HL-60/S4 (cell line): ENCODE measurements around the gene BEST4.
"Not testable (repeated sequence)": the region's sequence is repeated elsewhere in the genome, so short reads cannot be mapped to it uniquely, and the experiment has no call there.

Experiments
- in situ Hi-C: fragments of 300-500 bp; cut with MboI; formaldehyde crosslinking; loops from 2 replicates; pipeline ENCODE4 v1.14.3; 2022; ENCODE audit warnings: low sequenced_read_pairs

BEST4 gene

DNA sequence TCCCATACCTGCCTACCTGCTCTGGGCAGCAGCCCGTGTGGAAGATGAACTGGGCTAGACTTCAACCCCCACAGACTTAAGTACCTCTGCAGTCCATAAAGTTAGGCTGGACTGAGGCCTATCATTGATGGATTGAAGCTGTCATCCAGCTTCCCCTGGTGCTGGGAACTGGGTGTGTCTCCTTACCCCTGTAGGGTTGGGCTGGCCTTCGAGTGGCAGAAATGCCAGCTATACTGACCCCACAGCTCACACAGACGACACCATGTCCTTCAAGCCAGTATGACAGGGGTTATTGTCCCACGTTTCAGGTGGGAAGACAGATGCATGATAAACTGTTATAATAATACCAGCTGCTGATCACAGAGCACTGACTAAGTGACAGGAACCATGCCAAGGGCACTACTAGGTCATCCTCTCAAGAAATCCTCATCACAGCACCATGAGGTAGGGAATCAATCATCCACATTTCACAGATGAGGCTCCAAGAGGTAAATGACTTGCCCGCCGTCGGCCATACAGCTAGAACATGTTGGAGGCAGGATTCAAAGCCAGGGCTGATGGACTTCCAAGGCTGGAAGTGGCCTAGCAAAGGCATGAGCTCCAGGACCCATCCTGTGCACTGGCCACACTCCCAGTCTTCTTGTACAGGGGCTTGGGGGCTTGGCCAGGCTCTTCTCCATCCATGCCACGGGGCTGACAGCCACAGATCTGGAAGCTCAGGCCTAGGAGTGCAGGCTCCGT is at the start of gene BEST4:
Gene BEST4, minus strand, starts transcription at position 51 of the 741 bp plus-strand sequence. CDS start 465 bp downstream, outside the sequence.
- in situ Hi-C loops: no loop called here

DNA sequence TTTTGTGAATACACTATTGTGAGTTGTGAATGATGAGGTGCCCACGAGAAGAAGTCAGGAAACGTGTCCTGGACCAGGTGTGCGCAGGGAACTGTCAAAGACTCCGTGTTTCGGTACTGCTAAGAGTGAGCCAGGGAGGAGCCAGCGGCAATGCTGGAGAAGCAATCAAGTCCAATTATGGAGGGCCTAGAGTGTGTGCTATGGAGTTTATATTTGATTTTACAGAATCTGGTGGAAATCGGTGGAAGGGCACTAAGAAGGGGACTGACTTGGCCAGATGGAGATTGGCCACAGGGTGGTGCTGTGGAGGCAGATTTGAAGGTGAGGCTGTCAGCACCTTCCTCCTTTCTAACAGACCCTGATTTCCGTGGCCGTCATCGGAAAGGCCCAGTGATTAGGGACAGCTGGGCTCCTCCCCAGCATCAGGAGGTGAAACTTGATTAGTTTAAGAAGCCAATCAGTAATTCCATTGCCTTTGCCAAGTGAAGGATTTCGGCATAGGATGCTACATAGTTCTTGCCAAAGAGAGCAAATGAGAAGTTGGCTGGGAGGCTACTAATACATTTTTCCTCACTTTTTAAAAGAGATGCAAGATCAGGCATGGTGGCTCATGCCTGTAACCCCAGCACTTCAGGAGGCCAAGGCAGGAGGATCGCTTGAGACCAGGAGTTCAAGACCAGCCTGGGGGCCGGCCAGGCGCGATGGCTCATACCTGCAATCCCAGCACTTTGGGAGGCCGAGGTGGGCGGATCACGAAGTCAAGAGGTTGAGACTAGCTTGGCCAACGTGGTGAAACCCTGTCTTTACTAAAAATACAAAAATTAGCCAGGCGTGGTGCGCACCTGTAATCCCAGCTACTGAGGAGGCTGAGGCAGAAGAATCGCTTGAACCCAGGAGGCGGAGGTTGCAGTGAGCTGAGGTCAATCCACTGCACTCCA is 48.0 kb upstream of the BEST4 start:
- in situ Hi-C loops: no loop called here

DNA sequence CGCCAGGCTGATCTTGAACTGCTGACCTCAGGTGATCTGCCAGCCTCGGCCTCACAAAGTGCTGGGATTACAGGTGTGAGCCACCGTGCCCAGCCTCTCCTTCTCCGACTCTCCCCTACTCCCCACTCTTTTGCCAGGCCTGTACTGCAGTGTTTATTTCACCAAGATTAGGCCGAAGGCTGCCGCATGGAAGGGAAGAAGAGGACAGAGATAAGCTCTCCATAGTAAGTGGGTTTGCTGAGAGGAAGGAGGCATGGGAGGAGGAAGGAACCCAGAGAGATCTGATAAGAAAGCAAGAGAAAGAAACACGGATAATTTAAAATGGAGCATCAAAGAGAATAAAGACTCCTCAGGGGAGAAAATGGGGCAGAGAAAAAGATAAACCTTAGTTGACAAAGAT is 46.4 kb upstream of the BEST4 start:
- in situ Hi-C loops: no loop called here

GRCh38 chr1:44832056-44832705 is 44.2 kb upstream of the BEST4 start:
- in situ Hi-C loops: no loop called here

- in situ Hi-C loops: no loop called here
Measured at GRCh38 chr1:44831516-44831915, 43.5 kb upstream of the BEST4 start.

DNA sequence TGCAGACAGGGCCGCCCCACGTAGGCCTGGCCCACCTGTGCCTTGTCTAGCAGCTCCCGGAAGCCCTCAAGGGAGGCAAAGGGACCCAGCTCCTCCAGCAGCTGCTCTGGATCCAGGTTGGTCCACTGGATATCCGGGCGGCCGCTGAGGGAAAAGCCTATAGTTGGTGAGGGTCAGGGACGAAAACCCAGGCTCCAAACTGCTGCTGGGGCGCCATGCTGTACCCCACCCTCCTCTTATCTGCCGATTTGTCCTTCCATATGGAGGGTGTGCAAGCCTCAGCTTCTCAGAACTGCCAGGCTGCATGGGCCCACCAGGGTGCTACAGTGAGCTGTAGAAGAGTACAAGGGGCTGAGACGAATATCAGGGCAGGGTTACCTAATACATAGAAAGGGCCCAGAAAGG is 42.9 kb upstream of the BEST4 start:
- in situ Hi-C loops: no loop called here

DNA sequence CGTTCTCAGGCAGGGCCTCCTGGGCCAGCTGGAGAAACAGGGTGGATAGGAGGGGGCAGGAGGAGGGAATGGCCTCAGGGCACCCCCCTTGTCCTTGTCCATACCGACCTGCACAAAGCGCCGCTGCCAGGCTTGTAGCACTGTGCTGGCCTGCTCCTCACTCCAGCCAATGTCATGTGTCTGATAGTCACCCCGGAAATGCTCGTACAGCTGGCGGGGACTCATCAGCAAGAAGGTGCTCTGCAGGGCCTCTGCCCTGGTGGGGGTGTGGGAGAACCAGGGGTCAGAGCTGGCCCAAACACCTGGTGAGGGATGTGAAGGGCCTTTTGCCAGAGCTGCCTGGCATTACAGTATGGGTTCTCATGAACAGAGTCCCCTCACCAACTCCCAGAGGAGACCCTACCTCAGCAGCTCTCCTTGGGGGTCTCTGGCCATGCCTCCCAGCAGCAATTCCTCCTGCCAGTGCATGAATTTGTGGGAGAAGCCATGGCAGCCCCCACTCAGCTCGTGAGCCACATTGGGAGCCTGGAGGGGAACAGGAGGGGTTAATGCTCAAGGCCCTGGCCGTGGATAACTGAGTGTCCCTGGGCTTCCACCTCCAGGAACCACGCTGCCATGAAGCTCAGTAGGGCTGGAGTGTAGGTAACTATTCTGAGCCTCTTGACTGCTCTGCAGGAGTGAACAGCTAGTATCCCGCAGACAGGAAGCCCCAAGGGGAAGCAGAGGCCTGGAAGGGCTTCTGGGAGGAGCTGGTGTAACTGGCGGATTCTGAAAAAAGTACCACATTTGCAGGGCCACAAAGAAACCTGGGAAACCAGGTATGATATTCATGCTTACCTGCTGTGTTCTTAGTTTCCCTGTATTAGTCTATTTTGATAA is 41.8 kb upstream of the BEST4 start:
- in situ Hi-C loops: no loop called here

GRCh38 chr1:44828841-44829440 is 41.0 kb upstream of the BEST4 start:
- in situ Hi-C loops: no loop called here

- in situ Hi-C loops: no loop called here
Measured at GRCh38 chr1:44828003-44828651, 40.2 kb upstream of the BEST4 start.

DNA sequence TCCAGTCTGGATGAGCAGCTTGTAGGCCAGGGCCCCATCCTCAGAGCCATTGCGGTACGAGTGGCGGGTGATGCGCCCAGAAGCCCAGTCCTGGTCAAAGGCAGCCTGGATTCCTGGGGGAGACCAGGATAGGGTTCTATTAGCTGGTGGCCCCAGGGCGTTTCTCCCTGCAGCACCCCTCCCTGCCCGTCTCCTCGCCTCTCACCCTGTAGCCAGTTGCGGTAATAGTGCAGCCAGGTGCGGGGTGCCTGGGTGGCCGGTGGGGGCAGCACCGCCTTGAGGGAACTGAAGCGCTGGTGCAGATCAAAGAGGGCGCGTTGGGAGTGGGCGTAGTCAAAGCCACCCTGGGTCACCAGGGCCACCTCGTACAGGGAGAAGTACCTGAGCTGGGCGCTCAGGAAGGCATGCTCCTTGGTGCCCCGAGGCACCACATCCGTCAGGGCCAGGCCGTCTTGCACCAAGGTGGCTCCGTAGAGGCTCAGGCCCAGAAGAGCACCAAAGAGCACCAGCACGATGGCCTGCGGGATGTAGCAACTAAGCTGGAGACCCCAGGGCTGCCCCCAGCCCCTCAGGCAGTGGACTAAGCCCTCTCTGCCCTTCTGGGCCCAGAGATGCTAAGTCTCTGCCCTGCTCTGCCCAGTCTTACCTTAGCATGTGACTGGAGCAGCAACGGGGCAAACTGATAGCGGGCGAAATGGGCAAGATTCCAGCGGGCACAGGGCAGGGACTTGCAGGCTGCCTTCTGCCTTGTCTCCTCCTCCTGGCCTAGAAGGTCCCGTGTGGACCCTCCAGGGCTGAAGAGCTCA is 39.4 kb upstream of the BEST4 start:
- in situ Hi-C loops: no loop called here

GRCh38 chr1:44826375-44827196 is 38.6 kb upstream of the BEST4 start:
- in situ Hi-C loops: no loop called here

- in situ Hi-C loops: not testable (repeated sequence)
Measured at GRCh38 chr1:44824392-44824791, 36.4 kb upstream of the BEST4 start.

DNA sequence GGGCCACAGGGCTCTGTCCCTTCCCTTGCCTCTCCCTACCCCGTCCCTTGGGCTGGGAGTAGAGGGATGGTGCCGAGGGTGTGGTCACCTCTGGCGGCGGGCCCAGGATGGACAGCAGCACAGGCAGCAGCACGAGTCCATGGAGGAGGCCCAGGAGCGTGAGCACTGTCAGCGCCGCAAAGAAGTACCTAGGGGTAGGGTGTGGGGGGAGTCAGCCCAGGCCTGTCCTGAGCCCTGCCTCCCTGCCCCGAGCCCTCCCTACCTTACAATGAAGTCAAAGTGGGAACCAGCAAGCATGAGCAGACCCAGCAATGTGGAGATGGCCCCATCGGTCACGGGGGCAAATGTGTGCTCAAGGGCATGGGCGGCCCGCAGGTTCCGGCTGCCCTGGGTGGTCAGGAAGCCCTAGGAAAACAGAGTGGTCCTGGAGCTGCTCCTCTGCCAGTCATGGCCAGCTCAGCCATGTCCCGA is 35.0 kb upstream of the BEST4 start:
- in situ Hi-C loops: no loop called here

- in situ Hi-C loops: no loop called here
Measured at GRCh38 chr1:44822131-44822701, 34.2 kb upstream of the BEST4 start.

DNA sequence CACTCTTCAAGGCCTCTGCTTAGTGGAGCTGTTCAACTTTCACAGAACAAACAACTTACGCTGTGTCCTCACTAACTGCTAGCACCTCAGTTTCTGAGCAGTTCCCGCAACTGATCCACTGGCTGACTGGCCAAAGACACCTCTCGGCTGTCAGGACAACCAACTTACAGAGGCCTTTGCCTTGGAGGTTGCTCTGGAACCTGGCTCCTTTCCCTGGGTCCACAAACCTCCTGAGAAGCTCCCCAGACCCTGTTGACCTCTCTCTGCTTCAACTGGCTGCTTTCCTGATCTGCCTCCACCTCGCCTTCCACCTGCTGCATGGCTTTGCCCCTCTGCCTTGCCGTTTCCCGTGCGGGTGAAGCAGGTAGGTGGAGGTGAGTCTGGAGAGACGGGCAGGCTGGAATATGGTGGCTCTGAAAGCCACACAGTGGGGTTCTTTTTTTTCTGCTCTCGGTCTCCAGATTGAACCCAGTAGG is 33.3 kb upstream of the BEST4 start:
- in situ Hi-C loops: no loop called here

- in situ Hi-C loops: no loop called here
Measured at GRCh38 chr1:44820328-44821239, 32.6 kb upstream of the BEST4 start.
